CD14-positive monocyte (primary cell): ENCODE results near the gene SLC66A2. TPM values are rescaled to one million over a fixed set of nuclear protein-coding genes. Genes with fewer than 3 reads are reported as not detected.

Experiments
- DNase-seq, 3 donors: peaks; one replicate each; pipeline ENCODE4 v3.0.0-alpha.2; 2011 to 2022
- H2AFZ ChIP-seq: 2 replicates; pipeline ENCODE4 v1.6.0; 2012; ENCODE audit warnings: mild to moderate bottlenecking, low read depth, low read length, inconsistent platforms; ENCODE audit not compliant: insufficient read depth, poor library complexity, severe bottlenecking
- H3K27ac ChIP-seq, 2 donors: 1 replicate in 1 of 2; 2 replicates in 1 of 2; pipeline ENCODE4 v1.5.1; 2012 to 2013; ENCODE audit warnings: low read length in 2 of 2, control low read depth in 1 of 2, inconsistent platforms in 1 of 2, low read depth in 1 of 2, mild to moderate bottlenecking in 1 of 2
- H3K27me3 ChIP-seq, 2 donors: one replicate each; pipeline versions ENCODE4 v1.6.0 to v1.6.1; 2011 to 2013; ENCODE audit warnings: low read length in 2 of 2; ENCODE audit not compliant: control insufficient read depth in 2 of 2, insufficient read depth in 2 of 2
- H3K36me3 ChIP-seq, 2 donors: replicated peaks in 1 of 2; 1 replicate in 1 of 2; 2 replicates in 1 of 2; pipeline versions ENCODE4 v1.5.1 to v1.6.1; 2012 to 2013; ENCODE audit warnings: low read length in 2 of 2, control low read depth in 1 of 2, inconsistent platforms in 1 of 2, mild to moderate bottlenecking in 1 of 2; ENCODE audit not compliant: insufficient read depth in 2 of 2, control insufficient read depth in 1 of 2
- H3K4me1 ChIP-seq, 2 donors: 1 replicate in 1 of 2; 2 replicates in 1 of 2; pipeline versions ENCODE4 v1.5.1 to v1.6.1; 2012 to 2013; ENCODE audit warnings: low read length in 2 of 2, control low read depth in 1 of 2, inconsistent platforms in 1 of 2, mild to moderate bottlenecking in 1 of 2, moderate library complexity in 1 of 2; ENCODE audit not compliant: insufficient read depth in 2 of 2, control insufficient read depth in 1 of 2
- H3K4me2 ChIP-seq: replicated peaks from 2 replicates; pipeline ENCODE3; 2012; ENCODE audit warnings: low read length, moderate library complexity, mild to moderate bottlenecking; ENCODE audit not compliant: poor library complexity, severe bottlenecking; ENCODE audit errors: extremely low read depth
- H3K4me3 ChIP-seq, 3 experiments: fragments of 200-600 bp in 1 of 3; sonication (generic) in 1 of 3; replicated peaks in 1 of 3; 1 replicate in 2 of 3; 2 replicates in 1 of 3; pipeline ENCODE4 v1.5.1; 2011 to 2013; ENCODE audit warnings: low read length in 3 of 3, mild to moderate bottlenecking in 3 of 3, control low read depth in 2 of 3, low read depth in 2 of 3, inconsistent platforms in 1 of 3, moderate library complexity in 1 of 3
- H3K79me2 ChIP-seq: 2 replicates; pipeline ENCODE4 v1.6.0; 2012; ENCODE audit warnings: mild to moderate bottlenecking, control low read depth, inconsistent platforms, low read length, moderate library complexity; ENCODE audit not compliant: insufficient read depth
- H3K9ac ChIP-seq: 2 replicates; pipeline ENCODE4 v1.6.0; 2017; ENCODE audit warnings: low read length, mild to moderate bottlenecking; ENCODE audit not compliant: insufficient read depth, poor library complexity, severe bottlenecking
- H3K9me3 ChIP-seq, 2 donors: replicated peaks in 1 of 2; 1 replicate in 1 of 2; 2 replicates in 1 of 2; pipeline versions ENCODE4 v1.5.1 to v1.6.1; 2012 to 2013; ENCODE audit warnings: low read length in 2 of 2, control low read depth in 1 of 2; ENCODE audit not compliant: control insufficient read depth in 1 of 2, insufficient read depth in 1 of 2
- H4K20me1 ChIP-seq: 2 replicates; pipeline ENCODE4 v1.6.0; 2012; ENCODE audit warnings: mild to moderate bottlenecking, low read length, control low read depth, moderate library complexity; ENCODE audit not compliant: insufficient read depth
- H3K27ac Mint-ChIP-seq, 7 donors: one replicate each; pipeline ENCODE4 v1.8.0; 2020; ENCODE audit warnings: mild to moderate bottlenecking in 7 of 7, mixed read lengths in 7 of 7, moderate library complexity in 6 of 7, inconsistent platforms in 2 of 7
- H3K27me3 Mint-ChIP-seq, 3 donors: one replicate each; pipeline ENCODE4 v1.8.0; 2021 to 2022; ENCODE audit warnings: low read depth in 3 of 3, mild to moderate bottlenecking in 3 of 3, mixed read lengths in 3 of 3, moderate library complexity in 3 of 3, inconsistent platforms in 1 of 3
- H3K36me3 Mint-ChIP-seq, 2 donors: one replicate each; pipeline ENCODE4 v1.8.0; 2020; ENCODE audit warnings: mixed read lengths in 2 of 2, inconsistent platforms in 1 of 2, mild to moderate bottlenecking in 1 of 2
- H3K4me1 Mint-ChIP-seq: one replicate; pipeline ENCODE4 v1.8.0; 2020; ENCODE audit warnings: mild to moderate bottlenecking, mixed read lengths
- H3K4me3 Mint-ChIP-seq, 2 donors: one replicate each; pipeline ENCODE4 v1.8.0; 2020; ENCODE audit warnings: mild to moderate bottlenecking in 2 of 2, mixed read lengths in 2 of 2, moderate library complexity in 1 of 2
- H3K9me3 Mint-ChIP-seq, 7 donors: one replicate each; pipeline ENCODE4 v1.8.0; 2020 to 2022; ENCODE audit warnings: mixed read lengths in 7 of 7, mild to moderate bottlenecking in 6 of 7, moderate library complexity in 6 of 7, inconsistent platforms in 2 of 7
- WGBS: methylation state at CpG from one replicate; pipeline ENCODE4 v1.1.5; 2013; ENCODE audit warnings: missing lambda C conversion rate; ENCODE audit not compliant: insufficient coverage; 5-methylcytosine and 5-hydroxymethylcytosine counted together
- intact Hi-C, 2 donors: fragments of 100-400 bp; cut with micrococcal nuclease; formaldehyde crosslinking; loops; one replicate each; pipeline versions ENCODE4 v1.15.0 to v1.15.1; 2023
- polyA plus RNA-seq, 3 donors: library from polyadenylated mRNA; depleted of rRNA in 1 of 3; unstranded in 2 of 3; stranded (reverse) in 1 of 3; fragments of 300-500 nt in 2 of 3; fragments of >200 nt in 1 of 3; fragmentation: Illumina TruSeq in 2 of 3; gene quantifications; 1 replicate in 2 of 3; 2 replicates in 1 of 3; pipeline ENCODE4 v1.2.3, GENCODE V29; 2012 to 2021
- TF ChIP-seq, protein P1 (sequence below): fragments of 200-600 bp; IDR thresholded peaks from one replicate; pipeline ENCODE4 v1.8.0; 2022; ENCODE audit warnings: antibody characterized with exemption, mild to moderate bottlenecking

Gene SLC66A2
- polyA plus RNA-seq, 3 donors, result 26.8 to 42.6 (median 33.8) TPM

DNA sequence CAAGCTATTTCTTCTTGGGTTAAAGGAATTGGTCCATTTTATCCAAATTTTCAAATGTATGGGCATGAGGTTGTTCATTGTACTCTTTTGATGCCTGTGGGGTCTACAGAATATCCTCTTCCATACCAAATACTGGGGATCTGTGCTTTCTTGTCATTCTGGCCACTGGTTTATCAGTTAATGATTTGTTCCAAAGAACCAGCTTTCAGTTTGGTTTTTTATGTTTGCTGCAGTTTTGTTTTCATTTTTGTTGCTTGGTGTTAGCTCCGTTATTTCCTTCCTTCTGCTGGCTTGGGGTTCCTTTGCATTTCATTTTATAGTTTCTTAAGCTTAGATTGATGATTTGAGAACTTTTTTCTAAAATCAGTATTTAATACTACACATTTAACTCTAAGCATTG lies 45.5 kb downstream of the SLC66A2 start:
- no peak overlapping the region for H3K4me3 Mint-ChIP-seq
- H3K27ac Mint-ChIP-seq, result peak overlapping the region in 1 of 7 donors; percentile 27

DNA sequence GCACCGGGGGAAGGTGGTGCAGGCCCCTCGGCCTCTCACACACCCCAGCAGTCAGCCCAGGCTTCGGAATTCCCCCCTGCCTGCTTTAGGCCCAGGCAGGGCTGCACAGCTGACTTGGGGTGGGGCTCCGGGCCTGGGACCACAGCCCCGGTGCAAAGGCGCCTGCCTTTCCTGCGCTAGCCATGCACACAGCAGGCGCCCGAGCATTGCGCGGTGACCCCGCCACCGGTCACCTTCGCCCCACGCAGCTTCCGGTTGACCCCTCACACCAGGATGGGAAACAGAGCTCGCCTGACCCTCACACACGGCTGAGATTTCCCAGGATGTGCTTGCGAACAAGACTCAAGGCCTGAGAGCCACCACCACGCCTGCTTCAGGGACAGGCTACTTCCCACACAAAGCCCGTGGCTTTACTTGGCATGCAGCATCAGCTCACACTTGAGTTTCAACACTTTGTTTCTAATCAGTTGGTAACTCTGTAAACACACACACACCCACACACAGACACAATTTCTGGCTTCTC lies 46.0 kb downstream of the SLC66A2 start:
- peaks cover 3% of the 10 kb centered on the region for H4K20me1 ChIP-seq
- no peak overlapping the region for H2AFZ ChIP-seq
- peaks cover 51 to 73% of the 10 kb centered on the region in 2 donors for H3K36me3 Mint-ChIP-seq
- no peaks in the 10 kb centered on the region for H3K4me1 Mint-ChIP-seq
- H3K27me3 Mint-ChIP-seq, result no peaks in the 10 kb centered on the region
- intact Hi-C loops, result no loop called here
- no peak overlapping the region for H3K4me3 Mint-ChIP-seq
- H3K79me2 ChIP-seq, result peaks cover 1% of the 10 kb centered on the region
- H3K27ac Mint-ChIP-seq, result no peak overlapping the region
- no peak overlapping the region for H3K9ac ChIP-seq
- no peaks in the 10 kb centered on the region for H3K27me3 ChIP-seq
- peaks cover 32 to 70% of the 10 kb centered on the region in 2 donors for H3K36me3 ChIP-seq
- H3K27ac ChIP-seq, result no peak overlapping the region
- no peak for DNase-seq
- WGBS, result 98% methylated on average over 17 of the region's 21 CpGs
- H3K4me3 ChIP-seq, result no peak overlapping the region
- peaks cover 48 to 57% of the 10 kb centered on the region in 2 donors for H3K9me3 ChIP-seq
- no peak overlapping the region for H3K4me2 ChIP-seq
- peaks cover 27 to 72% (median 47%) of the 10 kb centered on the region in 7 donors for H3K9me3 Mint-ChIP-seq
- TF ChIP-seq, protein P1, sequence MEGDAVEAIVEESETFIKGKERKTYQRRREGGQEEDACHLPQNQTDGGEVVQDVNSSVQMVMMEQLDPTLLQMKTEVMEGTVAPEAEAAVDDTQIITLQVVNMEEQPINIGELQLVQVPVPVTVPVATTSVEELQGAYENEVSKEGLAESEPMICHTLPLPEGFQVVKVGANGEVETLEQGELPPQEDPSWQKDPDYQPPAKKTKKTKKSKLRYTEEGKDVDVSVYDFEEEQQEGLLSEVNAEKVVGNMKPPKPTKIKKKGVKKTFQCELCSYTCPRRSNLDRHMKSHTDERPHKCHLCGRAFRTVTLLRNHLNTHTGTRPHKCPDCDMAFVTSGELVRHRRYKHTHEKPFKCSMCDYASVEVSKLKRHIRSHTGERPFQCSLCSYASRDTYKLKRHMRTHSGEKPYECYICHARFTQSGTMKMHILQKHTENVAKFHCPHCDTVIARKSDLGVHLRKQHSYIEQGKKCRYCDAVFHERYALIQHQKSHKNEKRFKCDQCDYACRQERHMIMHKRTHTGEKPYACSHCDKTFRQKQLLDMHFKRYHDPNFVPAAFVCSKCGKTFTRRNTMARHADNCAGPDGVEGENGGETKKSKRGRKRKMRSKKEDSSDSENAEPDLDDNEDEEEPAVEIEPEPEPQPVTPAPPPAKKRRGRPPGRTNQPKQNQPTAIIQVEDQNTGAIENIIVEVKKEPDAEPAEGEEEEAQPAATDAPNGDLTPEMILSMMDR, result no peak
- H3K4me1 ChIP-seq, result no peaks in the 10 kb centered on the region

More for the DNA sequence above, 45.5 kb downstream of the SLC66A2 start:
- Histone ChIP-seq H3K36me3 (peaks cover 35 to 75% of the 10 kb centered on the region in 2 donors), H3K9ac (no peak overlapping the region), H3K27me3 (no peaks in the 10 kb centered on the region), H4K20me1 (peaks cover 8% of the 10 kb centered on the region), H2AFZ (no peak overlapping the region), H3K27ac (no peak overlapping the region), H3K4me2 (no peak overlapping the region), H3K9me3 (peaks cover 42 to 57% of the 10 kb centered on the region in 2 donors), H3K4me1 (no peaks in the 10 kb centered on the region), H3K4me3 (no peak overlapping the region), H3K79me2 (peaks cover 7% of the 10 kb centered on the region)
- intact Hi-C loops, result no loop called here
- H3K27me3 Mint-ChIP-seq, result no peaks in the 10 kb centered on the region
- no peak for DNase-seq
- TF ChIP-seq, protein P1, result no peak
- H3K36me3 Mint-ChIP-seq, result peaks cover 56 to 78% of the 10 kb centered on the region in 2 donors
- peaks cover 26 to 69% (median 43%) of the 10 kb centered on the region in 7 donors for H3K9me3 Mint-ChIP-seq
- H3K4me1 Mint-ChIP-seq, result no peaks in the 10 kb centered on the region
- WGBS, result no CpG with 5 or more reads among the region's 1 CpG
